Suppressor macrophage treated with lipopolysaccharide for 4 hours (primary cell): Measurements from ENCODE around the gene ARHGEF2.
"Not testable (repeated sequence)": the region's sequence is repeated elsewhere in the genome, so short reads cannot be mapped to it uniquely, and the experiment has no call there.

ENCODE experiments used
- DNase-seq: peaks from one replicate; pipeline ENCODE4 v3.0.0-alpha.2; 2020

The ARHGEF2 gene

DNA sequence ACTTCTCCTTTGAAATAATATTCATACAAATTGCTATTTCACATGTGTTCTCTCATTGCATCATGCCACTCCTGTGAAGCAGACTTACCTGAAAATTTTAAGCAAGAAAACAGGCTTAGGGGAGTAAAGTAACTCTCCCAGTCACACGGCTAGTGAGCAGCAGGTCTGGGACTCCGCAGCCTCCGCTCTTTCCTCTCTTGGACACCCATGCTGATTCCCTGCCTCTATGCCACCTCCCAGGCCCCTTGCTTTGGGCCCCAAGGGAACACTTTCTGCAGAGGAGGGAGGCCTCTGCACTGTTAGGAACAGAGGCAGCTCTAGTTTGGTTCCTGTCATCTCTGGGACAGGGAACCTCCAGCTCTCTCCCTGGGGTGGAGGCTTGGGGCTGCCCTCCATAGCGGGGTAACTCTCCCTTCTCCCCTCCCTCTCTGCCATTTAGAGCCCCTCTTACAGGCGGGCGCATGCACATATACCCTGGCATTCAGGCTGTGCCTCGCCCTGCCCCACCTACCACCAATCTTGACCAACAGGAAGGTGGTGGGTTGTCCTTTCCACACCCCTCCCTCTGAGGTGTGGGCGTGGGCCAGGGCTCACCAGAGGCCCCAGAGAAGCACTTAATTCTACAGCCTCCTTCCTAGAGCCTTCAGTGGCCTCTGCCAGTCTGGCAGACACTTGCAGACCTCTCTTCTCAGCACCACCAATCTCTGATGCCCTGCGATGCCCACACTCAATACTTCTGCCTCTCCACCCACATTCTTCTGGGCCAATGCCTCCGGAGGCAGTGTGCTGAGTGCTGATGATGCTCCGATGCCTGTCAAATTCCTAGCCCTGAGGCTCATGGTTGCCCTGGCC, 37.1 kb downstream of the ARHGEF2 start, which contains the start of gene RXFP4:
Gene RXFP4, plus strand, starts transcription at position 646 of the 852 bp plus-strand sequence. Its CDS starts 72 bp downstream, at position 718.
- peak; percentile 12 for DNase-seq

DNA sequence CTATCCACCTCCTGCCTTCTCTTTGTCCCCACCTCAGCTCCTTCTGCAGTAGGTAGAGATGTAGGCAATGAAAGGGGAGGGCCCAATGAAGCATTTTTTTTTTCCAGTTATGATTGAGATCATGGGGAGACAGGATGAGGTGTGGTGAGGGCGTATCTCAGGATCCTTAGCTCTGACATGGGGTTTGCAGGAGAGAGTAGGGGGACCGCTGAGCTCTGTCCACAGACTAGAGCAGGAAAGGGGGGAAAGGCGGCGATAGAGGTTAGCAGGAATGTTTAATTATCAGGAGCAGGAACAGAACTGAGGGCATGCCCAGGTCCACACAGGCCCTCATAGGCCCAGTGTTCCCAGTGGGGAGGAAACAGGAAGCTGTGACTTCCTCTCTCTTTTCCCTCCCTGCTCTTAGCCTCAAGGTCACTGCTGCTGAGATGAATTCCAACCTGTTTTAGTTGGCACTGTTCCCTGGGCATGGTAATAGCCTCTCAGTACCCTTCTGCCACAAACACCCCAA, 37.8 kb downstream of the ARHGEF2 start:
- DNase-seq, result peak; percentile 52

DNA sequence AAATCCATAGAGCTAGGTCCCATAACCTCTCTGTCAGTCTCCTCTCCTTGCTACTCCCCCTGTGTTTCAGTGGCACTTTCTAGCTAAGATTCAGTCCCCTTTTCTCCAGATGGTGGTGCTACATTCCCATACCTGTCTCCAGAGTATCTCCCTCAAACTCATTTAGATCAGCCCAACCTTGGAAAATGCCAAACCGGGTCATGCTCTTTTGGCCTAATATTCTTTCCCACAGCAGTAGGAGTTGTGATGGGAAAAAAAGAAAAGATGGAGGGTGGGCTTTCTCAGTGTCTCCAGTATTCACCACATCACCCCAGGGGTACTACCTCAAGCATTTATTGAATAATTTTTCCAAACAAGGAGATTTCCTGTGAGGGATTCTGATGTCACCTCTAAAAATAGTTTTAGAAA, 40.1 kb downstream of the ARHGEF2 start:
- peak; percentile 67 for DNase-seq

DNA sequence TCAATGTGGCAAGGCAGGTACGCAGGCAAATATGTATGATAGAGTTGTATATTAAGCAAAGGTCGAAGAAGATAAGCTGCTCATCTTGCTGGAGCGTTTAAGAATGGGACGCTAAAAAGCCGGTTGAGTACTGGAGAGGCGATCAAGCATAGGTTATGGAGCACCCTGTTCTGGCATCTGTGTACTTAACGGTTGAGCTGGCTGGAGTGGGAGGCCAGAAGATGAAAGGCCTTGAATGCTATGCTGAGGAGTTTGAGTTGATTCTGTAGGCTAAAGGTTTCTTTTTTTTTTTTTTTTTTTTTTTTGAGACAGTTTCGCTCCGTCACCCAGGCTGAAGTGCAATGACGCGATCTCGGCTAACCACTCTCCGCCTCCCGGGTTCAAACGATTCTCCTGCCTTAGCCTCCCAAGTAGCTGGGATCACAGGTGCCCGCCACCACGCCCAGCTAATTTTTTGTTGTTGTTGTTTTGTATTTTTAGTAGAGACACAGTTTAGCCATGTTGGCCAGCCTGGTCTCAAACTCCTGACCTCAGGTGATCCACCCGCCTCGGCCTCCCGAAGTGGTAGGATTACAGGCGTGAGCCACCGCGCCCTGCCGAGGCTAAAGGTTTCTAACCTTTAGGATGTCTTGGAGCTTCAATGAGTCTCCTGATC, 43.3 kb downstream of the ARHGEF2 start:
- DNase-seq, result no peak

DNA sequence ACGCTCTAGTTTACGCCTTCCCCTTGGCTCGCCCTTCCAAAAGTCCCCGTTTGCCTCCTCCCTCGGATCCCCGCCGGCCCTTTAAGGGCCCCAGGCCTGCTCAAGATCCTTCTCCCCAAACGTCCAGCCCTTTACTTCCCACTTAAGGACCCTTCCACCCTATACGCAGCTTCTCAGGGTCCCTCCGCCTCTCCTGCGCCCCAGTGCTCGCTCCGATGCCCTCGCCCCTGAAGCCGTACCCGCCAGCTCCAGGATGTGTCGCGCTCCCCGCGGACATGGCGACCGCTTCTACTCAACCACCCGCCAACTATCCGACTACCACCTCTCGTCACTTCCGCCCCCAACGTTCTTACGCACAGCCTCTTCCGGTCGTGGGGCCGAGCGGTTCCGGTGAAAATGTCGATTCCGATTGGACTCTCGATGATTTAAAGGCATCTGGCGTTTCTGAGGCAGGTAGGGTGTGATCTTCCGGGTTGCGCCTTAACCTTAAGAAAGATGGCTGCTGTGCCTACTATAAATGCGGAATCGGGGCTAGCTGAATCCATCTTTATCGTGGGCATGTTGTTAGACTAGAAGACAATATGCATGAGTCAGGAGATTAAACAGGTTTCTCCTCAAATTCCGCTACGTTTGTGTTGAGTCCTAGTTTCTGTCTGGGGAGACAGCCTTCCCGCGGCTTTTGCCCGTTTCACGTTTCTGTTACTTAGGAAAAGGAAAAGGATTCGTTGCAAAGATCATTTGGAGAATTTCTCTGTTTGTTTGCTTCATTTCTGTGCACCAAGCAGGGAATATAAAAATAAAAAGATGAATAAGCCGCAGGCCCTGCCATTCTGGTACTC, 44.0 kb downstream of the ARHGEF2 start, which contains the start of gene KHDC4:
Gene KHDC4, minus strand, starts transcription at position 317 of the 839 bp plus-strand sequence. Its CDS starts 40 bp downstream, at position 277.
- peak; percentile 99 for DNase-seq

DNA sequence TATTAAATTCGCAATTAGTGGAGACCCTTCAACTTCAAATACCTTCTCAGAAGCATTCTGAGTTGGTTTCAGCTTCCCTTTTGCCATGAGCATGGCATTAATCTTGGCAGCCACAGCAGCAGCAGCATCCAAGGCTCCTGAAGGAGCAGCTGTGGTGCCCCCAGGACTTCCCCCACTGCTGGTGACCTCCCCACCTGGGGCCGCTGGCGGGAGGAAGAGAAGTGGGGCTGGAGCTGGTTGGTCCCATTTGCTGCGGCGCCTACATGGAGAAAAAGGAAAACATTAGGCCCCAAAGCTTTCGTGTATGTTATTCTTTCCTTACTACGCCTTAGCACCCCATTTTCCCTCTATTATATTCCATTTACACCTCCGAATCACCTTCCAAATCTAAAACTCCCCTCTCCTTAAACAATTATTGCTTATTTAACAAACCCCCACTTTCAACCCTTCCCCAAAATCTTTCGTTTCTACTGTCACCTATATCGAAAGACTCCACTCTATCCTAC, 44.7 kb downstream of the ARHGEF2 start:
- peak; percentile 18 for DNase-seq

DNA sequence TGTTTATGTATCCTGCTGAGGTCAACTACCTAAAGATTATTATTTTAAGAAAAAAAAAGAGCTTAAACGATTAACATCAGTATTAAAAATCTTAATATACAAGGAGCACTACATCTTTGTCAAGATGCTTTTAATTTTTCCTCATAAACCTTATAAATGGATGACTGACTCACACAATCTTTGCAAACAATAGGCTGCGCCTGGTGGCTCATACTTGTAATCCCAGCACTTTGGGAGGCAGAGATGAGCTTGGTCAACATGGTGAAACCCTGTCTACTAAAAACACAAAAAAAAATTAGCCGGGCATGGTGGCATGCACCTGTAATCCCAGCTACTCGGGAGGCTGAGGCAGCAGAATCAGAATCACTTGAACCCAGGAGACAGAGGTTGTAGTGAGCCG, 45.9 kb downstream of the ARHGEF2 start:
- DNase-seq, result no peak

DNA sequence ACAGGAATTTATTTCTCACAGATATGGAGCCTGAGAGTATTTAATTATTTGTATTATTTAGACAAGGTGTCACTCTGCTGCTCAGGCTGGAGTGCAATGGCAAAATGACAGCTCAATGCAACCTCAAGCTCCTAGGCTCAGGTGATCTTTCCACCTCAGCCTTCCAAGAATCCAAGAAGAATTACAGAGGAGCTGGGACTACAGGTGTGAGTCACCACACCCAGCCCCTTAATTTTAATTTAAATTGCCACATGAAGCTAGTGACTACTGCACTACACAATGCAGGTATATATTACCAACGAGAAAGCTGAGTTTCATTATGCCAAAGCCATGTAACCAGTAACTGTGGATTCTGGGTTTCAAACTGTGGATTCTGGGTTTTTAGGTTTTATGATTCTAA, 46.3 kb downstream of the ARHGEF2 start:
- DNase-seq, result no peak

DNA sequence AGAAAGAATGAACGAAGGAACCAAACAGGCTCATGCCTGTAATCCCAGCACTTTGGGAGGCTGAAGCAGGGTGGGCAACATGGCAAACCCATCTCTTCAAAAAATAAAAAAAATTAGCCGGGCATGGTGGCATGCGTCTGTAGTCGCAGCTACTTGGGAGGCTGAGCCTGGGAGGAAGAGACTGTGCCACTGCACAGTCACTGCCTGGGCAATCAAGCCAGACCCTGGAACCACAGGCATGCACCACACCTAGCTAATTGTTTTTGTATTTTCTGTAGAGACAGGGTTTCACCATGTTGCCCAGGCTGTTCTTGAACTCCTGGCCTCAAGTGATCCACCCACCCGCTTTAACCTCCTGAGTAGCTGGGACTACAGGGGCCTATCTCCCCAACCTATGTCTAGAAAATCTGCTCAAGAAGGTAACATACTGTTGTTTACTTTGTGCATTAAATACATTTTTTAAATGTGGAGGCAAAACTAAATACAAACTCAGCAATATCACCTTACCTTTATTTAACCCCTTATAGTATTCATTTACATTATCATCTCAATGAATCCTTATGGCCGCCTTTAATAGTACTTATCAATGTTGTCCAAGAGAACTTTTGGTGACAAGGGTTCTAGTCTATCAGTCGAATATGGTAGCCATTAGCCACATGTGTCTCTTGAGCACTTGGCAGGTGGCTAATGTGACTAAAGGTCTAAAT, 46.9 kb downstream of the ARHGEF2 start:
- no peak for DNase-seq

DNA sequence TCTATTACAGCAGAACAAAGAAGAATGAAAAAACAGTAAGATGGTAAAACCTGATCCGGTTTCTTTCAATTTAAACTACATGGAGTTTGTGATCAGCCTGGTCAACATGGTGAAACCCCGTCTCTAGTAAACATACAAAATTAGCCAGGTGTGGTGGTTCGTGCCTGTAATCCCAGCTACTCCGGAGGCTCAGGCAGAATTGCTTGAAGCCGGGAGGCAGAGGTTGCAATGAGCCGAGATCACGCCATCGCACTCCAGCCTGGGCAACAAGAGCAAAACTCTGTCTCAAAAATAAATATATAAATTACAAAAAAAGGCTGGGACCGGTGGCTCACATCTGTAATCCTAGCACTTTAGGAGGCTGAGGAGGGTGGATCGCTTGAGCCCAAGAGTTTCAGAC, 47.6 kb downstream of the ARHGEF2 start:
- DNase-seq, result not testable (repeated sequence)

DNA sequence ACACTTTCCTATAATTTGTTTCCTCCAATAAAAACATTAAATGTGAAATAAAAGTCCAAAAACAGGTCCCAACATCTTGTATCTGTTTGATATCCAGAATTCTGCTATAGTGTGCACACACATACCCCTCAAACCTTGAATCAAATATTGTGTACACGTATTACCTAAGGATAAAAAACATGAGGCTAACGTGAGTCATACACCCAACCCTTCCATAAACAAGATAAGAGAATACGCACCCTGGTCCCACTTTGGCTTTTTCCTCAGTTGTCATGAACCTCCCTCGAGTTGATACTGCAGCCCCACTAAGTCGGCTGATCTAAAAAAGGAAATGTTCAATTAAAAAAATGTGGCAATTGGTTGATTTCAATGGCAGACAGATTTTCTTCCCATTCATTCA, 49.3 kb downstream of the ARHGEF2 start:
- DNase-seq, result no peak

DNA sequence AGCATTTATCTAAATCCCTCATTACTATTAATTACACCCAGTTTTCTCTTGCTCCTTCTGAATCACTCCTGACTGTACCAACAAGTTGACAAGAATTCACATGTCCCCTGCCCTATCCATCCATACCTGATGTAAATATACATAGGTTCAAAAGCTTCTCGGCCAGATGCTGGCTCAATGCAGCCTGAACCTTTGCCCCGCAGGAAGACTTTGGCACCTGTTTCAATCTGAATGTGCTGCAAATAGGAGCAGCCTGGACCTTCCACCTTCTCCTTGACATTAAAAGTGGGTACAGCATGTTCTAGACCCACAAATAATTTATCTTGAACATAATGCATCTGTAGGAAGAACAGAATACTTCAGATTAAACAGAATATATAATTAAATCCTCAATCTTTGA, 52.8 kb downstream of the ARHGEF2 start:
- no peak for DNase-seq

DNA sequence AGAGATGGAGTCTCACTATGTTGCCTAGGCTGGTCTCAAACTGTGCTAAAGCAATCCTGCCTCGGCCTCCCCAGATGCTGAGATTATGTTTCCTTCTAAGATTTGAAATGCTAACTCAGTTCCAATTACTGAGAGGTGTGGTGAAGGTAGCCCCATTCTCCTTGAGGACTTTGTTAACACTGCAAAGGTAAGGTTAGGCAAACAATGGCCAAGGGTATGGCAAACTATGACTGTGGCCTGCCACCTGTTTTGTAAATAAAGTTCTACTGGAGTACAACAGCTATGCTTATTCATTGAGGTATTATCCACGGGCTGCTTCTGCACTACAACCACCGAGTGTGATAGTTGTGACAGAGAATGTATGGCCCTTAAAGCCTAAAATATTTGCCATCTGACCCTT, 57.6 kb downstream of the ARHGEF2 start:
- DNase-seq, result no peak

DNA sequence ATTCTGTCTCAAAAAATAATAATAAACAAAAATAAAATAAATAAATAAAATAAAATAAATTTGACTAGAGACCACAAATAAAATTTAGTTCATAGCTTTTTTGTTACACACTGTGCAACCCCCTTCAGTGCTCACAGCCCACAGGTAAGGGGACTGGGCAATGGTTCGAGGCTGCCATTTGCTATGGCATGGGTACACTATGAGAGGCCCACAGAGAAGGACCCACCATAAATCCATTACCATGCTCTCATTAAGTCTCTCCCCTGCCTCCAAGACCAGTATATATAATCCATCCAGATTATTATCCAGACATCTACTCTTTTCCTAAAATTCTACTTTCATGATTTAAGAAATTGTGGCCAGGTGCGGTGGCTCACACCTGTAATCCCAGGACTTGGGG, 58.5 kb downstream of the ARHGEF2 start:
- no peak for DNase-seq

DNA sequence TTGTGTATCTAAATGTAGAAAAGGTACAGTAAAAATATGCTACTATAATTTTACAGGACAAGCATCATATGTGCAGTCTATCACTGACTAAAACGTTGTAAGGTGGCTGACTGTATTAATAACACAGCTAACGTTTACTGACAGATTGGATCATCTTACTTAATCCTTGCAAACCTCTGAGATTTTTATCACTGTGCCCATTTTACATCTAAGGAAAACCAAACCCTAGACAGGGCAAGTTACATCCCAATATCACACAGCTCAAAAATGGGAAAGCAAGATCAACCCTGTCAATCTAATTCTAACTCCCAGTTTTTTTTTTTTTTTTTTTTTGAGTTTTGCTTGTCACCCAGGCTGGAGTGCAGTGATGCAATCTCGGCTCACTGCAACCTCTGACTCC, 59.7 kb downstream of the ARHGEF2 start:
- no peak for DNase-seq

DNA sequence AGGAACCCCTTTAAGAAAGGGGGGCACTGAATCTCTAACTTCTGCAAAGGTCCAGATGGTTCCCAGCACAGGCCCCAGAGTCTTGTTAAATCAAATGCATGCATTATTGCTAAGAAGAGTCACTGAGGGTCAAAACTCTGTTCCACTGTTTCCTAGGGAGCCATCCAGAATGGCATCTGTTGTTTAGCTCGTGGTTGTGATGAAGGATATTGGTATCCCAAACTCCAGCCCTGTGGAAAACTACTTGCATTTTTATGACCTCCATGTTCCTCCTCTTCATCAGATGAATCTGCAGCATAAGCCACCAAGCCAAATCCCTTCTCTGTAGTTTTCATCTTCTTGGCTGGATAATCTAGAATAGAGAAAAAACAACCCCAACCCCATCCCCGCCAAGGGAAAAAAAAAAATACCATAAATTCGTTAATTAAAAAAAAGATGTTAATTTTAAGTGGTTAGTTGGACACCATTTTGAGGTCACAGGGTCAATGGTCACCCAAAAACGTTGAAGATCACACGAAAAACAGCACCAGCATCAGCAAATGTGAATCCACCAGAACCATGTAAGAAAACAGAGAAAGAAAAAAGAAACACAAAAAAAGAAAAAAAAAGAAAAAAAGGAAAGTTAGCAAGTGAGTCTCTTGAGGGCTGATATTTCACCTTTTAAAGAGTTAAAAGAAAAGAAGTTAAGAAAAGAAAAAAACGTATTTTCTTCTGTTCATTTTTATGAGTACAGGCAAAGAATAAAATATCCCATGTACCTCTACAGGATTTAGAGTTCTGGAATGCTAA, 64.2 kb downstream of the ARHGEF2 start:
- DNase-seq, result no peak

DNA sequence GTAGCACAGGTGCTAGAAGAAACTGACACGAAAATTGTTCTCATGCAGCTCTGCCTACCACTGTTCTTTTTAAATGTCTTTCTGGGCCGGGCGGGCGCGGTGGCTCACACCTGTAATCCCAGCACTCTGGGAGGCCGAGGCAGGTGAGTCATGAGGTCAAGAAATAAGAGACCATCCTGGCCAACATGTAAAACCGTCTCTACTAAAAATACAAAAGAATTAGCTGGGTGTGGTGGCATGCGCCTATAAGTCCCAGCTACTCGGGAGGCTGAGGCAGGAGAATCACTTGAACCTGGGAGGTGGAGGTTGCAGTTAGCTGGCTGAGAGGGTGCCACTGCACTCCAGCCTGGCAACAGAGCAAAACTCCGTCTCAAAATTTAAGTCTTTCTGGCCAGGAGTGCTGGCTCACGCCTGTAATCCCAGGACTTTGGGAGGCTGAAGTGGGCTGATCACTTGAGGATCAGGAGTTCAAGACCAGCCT, 66.3 kb downstream of the ARHGEF2 start:
- no peak for DNase-seq

DNA sequence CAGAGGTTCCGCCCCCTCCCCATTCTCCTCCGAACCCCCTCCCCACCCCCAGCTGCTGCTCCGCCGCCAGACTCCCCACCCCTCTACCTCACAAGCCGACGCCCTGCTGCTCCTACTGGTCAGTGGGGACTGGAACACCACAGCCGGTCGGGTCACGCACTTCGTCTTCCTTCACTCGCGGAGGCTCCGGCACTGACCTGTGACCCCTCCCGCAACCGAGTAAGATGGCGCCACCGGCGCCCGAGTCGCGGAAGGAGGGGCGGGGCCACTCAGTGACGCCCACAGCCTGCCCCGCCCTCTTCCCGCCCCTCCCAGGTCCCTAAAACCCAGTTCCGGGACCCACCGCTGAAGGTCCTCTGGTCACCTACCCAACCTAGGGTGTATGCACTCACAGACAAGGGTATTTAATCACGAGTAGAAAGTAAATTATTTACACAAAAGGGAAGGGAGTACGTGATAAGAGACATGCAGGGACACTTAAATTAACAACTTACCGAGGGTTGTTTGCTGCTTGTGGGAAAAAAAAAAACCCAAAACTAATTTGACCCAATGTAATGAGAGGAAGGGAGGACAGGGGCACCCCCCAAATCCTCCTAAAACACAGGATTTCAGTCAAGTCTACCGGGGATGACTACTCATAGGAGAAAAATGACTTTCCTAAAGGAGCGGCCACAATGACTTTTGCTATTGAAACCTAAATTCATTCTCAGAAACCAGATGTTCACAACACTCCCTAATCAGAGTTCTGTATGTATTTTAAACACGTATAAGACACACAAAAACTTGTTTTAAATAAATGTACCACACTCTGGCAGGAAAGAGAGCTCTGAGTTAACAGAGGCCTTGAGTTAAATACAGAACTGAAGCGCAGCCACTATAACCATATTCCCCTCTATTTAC, 66.9 kb downstream of the ARHGEF2 start, which contains the start of gene RIT1:
Gene RIT1, minus strand, starts transcription at position 194 of the 900 bp plus-strand sequence. CDS start 588 bp downstream, outside the sequence.
- DNase-seq, result peak; percentile 95

DNA sequence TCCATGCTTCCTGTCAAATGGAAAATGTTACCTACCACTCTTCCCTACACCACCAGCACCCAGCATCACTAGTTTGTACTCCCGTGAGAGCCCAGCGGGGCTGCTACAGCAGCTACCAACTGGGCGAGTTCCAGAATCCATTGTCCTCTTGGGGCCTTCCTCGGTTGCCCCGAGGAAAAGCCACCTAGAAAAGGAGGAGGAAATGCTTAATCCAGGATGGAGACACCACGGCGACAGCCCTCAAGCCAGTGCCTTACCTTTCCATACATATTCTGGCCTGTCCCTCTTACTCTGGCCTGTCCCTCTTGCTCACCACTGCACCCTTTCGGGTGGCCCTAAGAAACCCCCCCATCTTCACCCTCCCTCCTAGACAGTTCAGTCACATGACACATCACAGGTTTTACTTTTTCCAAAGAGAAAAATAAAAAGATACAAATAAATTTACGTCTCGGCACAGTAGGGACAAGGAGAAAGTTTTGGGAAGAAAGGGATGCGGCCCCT, 67.7 kb downstream of the ARHGEF2 start:
- peak; percentile 26 for DNase-seq

DNA sequence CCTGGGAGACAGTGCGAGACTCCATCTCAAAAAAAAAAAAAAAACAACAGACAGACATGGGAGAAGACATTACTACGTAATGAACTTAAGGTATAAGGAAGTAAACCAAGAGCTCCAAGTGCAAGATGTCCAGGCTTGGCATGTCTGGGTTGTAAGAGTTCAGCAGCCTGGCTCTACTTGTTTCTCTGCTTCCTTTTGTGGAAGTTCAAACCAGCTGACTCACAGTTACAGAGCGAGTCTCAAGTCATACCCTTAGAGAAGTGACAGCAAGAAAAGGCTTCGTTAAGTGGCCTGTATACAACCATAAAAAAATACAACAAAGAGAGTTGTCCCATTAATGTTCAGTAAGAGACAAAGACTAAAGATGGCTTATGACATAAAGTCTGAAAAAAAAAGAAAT, 68.5 kb downstream of the ARHGEF2 start:
- DNase-seq, result peak; percentile 84
